Pons (tissue), 1 donor: Measurements from ENCODE around the gene LRCH4.
A peak's percentile ranks its signal among the peaks of the same experiment; 100 is the strongest.
"Not testable (repeated sequence)": the region's sequence is repeated elsewhere in the genome, so short reads cannot be mapped to it uniquely, and the experiment has no call there.

Experiments used
- DNase-seq: peaks from one replicate; pipeline ENCODE4 v3.0.0-alpha.2; 2016; ENCODE audit warnings: low spot score

The LRCH4 gene

GRCh38 chr7:100544967-100545359 is 41.0 kb downstream of the LRCH4 start:
- DNase-seq, result peak; percentile 20

- DNase-seq, result peak; percentile 2
These were observed 41.5 kb downstream of the LRCH4 start for GRCh38 chr7:100544386-100544785.

GRCh38 chr7:100543586-100543985 is 42.3 kb downstream of the LRCH4 start:
- no peak for DNase-seq

- not testable (repeated sequence) for DNase-seq
These were observed 44.6 kb downstream of the LRCH4 start for GRCh38 chr7:100541309-100541708.

GRCh38 chr7:100540073-100540723 is 45.7 kb downstream of the LRCH4 start:
- no peak for DNase-seq

GRCh38 chr7:100539436-100540006 is 46.4 kb downstream of the LRCH4 start:
- DNase-seq, result no peak

- peak; percentile 99 for DNase-seq
These were observed 47.1 kb downstream of the LRCH4 start, which contains the start of gene AGFG2 for GRCh38 chr7:100538654-100539435. AGFG2 (plus strand) TSS chr7:100539203; CDS start chr7:100539347, 144 bp downstream.

- DNase-seq, result no peak
These were observed 47.6 kb downstream of the LRCH4 start for GRCh38 chr7:100538348-100538653.

- DNase-seq, result not testable (repeated sequence)
These were observed 49.2 kb downstream of the LRCH4 start for GRCh38 chr7:100536695-100537094.

GRCh38 chr7:100535982-100536381 is 49.9 kb downstream of the LRCH4 start:
- DNase-seq, result not testable (repeated sequence)

GRCh38 chr7:100532165-100533022 is 53.5 kb downstream of the LRCH4 start:
- no peak for DNase-seq

GRCh38 chr7:100528108-100528866 is 57.6 kb downstream of the LRCH4 start:
- not testable (repeated sequence) for DNase-seq
